Skeletal muscle satellite cell (primary cell): ENCODE results near the gene ZNF669.

Source experiments
- H3K27me3 ChIP-seq: 2 replicates; pipeline ENCODE4 v1.7.0; 2013; ENCODE audit warnings: low read length; ENCODE audit not compliant: control insufficient read depth, insufficient read depth
- H3K36me3 ChIP-seq: 2 replicates; pipeline ENCODE4 v1.7.0; 2013; ENCODE audit warnings: mild to moderate bottlenecking, control low read depth, low read length; ENCODE audit not compliant: insufficient read depth
- H3K4me1 ChIP-seq: 2 replicates; pipeline ENCODE4 v1.7.0; 2013; ENCODE audit warnings: low read length; ENCODE audit not compliant: control insufficient read depth, insufficient read depth
- H3K4me2 ChIP-seq: 2 replicates; pipeline ENCODE4 v1.7.0; 2013; ENCODE audit warnings: mild to moderate bottlenecking, low read length
- H3K4me3 ChIP-seq: 2 replicates; pipeline ENCODE4 v1.7.0; 2013; ENCODE audit warnings: low read length
- H3K9ac ChIP-seq: 2 replicates; pipeline ENCODE4 v1.7.0; 2013; ENCODE audit warnings: mild to moderate bottlenecking, low read depth, low read length, moderate library complexity
- H3K9me3 ChIP-seq: replicated peaks from 2 replicates; pipeline ENCODE4 v1.7.0; 2013; ENCODE audit warnings: mild to moderate bottlenecking, control low read depth, low read length

The ZNF669 gene

GRCh38 chr1:247119600-247120407, 15.6 kb upstream of the ZNF669 start:
- Histone ChIP-seq H3K36me3 (no peaks in the 10 kb centered on the region), H3K4me1 (no peaks in the 10 kb centered on the region), H3K4me2 (no peak overlapping the region), H3K9me3 (no peaks in the 10 kb centered on the region), H3K27me3 (no peaks in the 10 kb centered on the region), H3K9ac (no peak overlapping the region), H3K4me3 (no peak overlapping the region)

- H3K4me3 ChIP-seq, result no peak overlapping the region
- no peaks in the 10 kb centered on the region for H3K4me1 ChIP-seq
- no peaks in the 10 kb centered on the region for H3K9me3 ChIP-seq
- H3K27me3 ChIP-seq, result no peaks in the 10 kb centered on the region
- H3K36me3 ChIP-seq, result no peaks in the 10 kb centered on the region
- no peak overlapping the region for H3K4me2 ChIP-seq
- no peak overlapping the region for H3K9ac ChIP-seq
Observed at GRCh38 chr1:247118946-247119446, 14.8 kb upstream of the ZNF669 start.

- H3K36me3 ChIP-seq, result no peaks in the 10 kb centered on the region
- no peaks in the 10 kb centered on the region for H3K9me3 ChIP-seq
- no peak overlapping the region for H3K9ac ChIP-seq
- no peaks in the 10 kb centered on the region for H3K27me3 ChIP-seq
- H3K4me3 ChIP-seq, result no peak overlapping the region
- H3K4me2 ChIP-seq, result no peak overlapping the region
- H3K4me1 ChIP-seq, result peaks cover 8% of the 10 kb centered on the region
Observed at GRCh38 chr1:247115545-247115944, 11.4 kb upstream of the ZNF669 start.

GRCh38 chr1:247115141-247115510, 11.0 kb upstream of the ZNF669 start:
- Histone ChIP-seq H3K9me3 (no peaks in the 10 kb centered on the region), H3K27me3 (no peaks in the 10 kb centered on the region), H3K4me1 (peaks cover 8% of the 10 kb centered on the region), H3K36me3 (no peaks in the 10 kb centered on the region), H3K9ac (no peak overlapping the region), H3K4me2 (no peak overlapping the region), H3K4me3 (no peak overlapping the region)

- Histone ChIP-seq H3K4me3 (no peak overlapping the region), H3K4me2 (no peak overlapping the region), H3K4me1 (peaks cover 8% of the 10 kb centered on the region), H3K9me3 (no peaks in the 10 kb centered on the region), H3K27me3 (no peaks in the 10 kb centered on the region), H3K36me3 (no peaks in the 10 kb centered on the region), H3K9ac (no peak overlapping the region)
Observed at GRCh38 chr1:247114351-247115140, 10.4 kb upstream of the ZNF669 start.

- H3K36me3 ChIP-seq, result no peaks in the 10 kb centered on the region
- no peaks in the 10 kb centered on the region for H3K27me3 ChIP-seq
- H3K4me2 ChIP-seq, result no peak overlapping the region
- H3K9me3 ChIP-seq, result no peaks in the 10 kb centered on the region
- H3K4me1 ChIP-seq, result peaks cover 8% of the 10 kb centered on the region
- H3K9ac ChIP-seq, result no peak overlapping the region
- H3K4me3 ChIP-seq, result no peak overlapping the region
Observed at GRCh38 chr1:247113733-247114271, 9.6 kb upstream of the ZNF669 start.

- no peak overlapping the region for H3K4me2 ChIP-seq
- no peaks in the 10 kb centered on the region for H3K9me3 ChIP-seq
- H3K27me3 ChIP-seq, result no peaks in the 10 kb centered on the region
- peaks cover 8% of the 10 kb centered on the region for H3K4me1 ChIP-seq
- no peaks in the 10 kb centered on the region for H3K36me3 ChIP-seq
- H3K4me3 ChIP-seq, result no peak overlapping the region
- H3K9ac ChIP-seq, result no peak overlapping the region
Observed at GRCh38 chr1:247113094-247113497, 8.9 kb upstream of the ZNF669 start.

GRCh38 chr1:247112479-247112781, 8.3 kb upstream of the ZNF669 start:
- Histone ChIP-seq H3K36me3 (no peaks in the 10 kb centered on the region), H3K4me1 (peaks cover 8% of the 10 kb centered on the region), H3K27me3 (peaks cover 2% of the 10 kb centered on the region), H3K9ac (no peak overlapping the region), H3K9me3 (no peaks in the 10 kb centered on the region), H3K4me2 (peak overlapping the region; percentile 93), H3K4me3 (peak overlapping the region; percentile 83)

GRCh38 chr1:247111700-247112478, 7.7 kb upstream of the ZNF669 start:
- Histone ChIP-seq H3K36me3 (no peaks in the 10 kb centered on the region), H3K27me3 (peaks cover 7% of the 10 kb centered on the region), H3K4me2 (peak overlapping the region; percentile 93), H3K4me3 (peak overlapping the region; percentile 83), H3K9me3 (no peaks in the 10 kb centered on the region), H3K4me1 (peaks cover 8% of the 10 kb centered on the region), H3K9ac (peak overlapping the region; percentile 83)

GRCh38 chr1:247111259-247111699, 7.1 kb upstream of the ZNF669 start:
- no peaks in the 10 kb centered on the region for H3K9me3 ChIP-seq
- no peaks in the 10 kb centered on the region for H3K36me3 ChIP-seq
- H3K4me2 ChIP-seq, result peak overlapping the region; percentile 93
- H3K4me3 ChIP-seq, result peak overlapping the region; percentile 83
- peaks cover 7% of the 10 kb centered on the region for H3K27me3 ChIP-seq
- H3K4me1 ChIP-seq, result peaks cover 8% of the 10 kb centered on the region
- peak overlapping the region; percentile 83 for H3K9ac ChIP-seq
